Ascending aorta (tissue), 2 donors: ENCODE measurements around the gene CPNE4. TPM values are rescaled to one million over a fixed set of nuclear protein-coding genes. Genes with fewer than 3 reads are reported as not detected.

Source experiments
- DNase-seq, 2 donors: peaks; one replicate each; pipeline ENCODE4 v3.0.0-alpha.2; 2019; ENCODE audit warnings: low spot score in 2 of 2
- H3K27ac ChIP-seq, 2 donors: fragments of 200-600 bp; sonication (generic); one replicate each; pipeline ENCODE4 v1.5.1; 2016 to 2017; ENCODE audit warnings: mild to moderate bottlenecking in 1 of 2
- H3K27me3 ChIP-seq: fragments of 200-600 bp; sonication (generic); one replicate; pipeline ENCODE4 v1.5.1; 2017
- H3K36me3 ChIP-seq, 2 donors: fragments of 200-600 bp; sonication (generic); one replicate each; pipeline ENCODE4 v1.5.1; 2016
- H3K4me1 ChIP-seq, 2 donors: fragments of 200-600 bp; sonication (generic); one replicate each; pipeline ENCODE4 v1.5.1; 2016 to 2017; ENCODE audit warnings: mild to moderate bottlenecking in 1 of 2
- H3K4me3 ChIP-seq, 2 donors: fragments of 200-600 bp; sonication (generic); one replicate each; pipeline ENCODE4 v1.5.1; 2016 to 2017; ENCODE audit warnings: mild to moderate bottlenecking in 1 of 2
- H3K9me3 ChIP-seq, 2 donors: fragments of 200-600 bp; sonication (generic); one replicate each; pipeline ENCODE4 v1.5.1; 2016
- CTCF ChIP-seq, 3 experiments: fragments of 200-600 bp in 2 of 3; fragments of 450-650 bp in 1 of 3; sonication (generic) in 2 of 3; IDR thresholded peaks; one replicate each; pipeline ENCODE4 v1.5.1; 2016 to 2019; ENCODE audit warnings: antibody characterized with exemption in 3 of 3, mild to moderate bottlenecking in 1 of 3, moderate library complexity in 1 of 3
- intact Hi-C: fragments of 100-400 bp; cut with DNase I; formaldehyde crosslinking; loops from one replicate; pipeline ENCODE4 v1.15.1; 2023
- total RNA-seq: library from RNA; depleted of rRNA; stranded (reverse); fragments of >200 nt; gene quantifications from one replicate; pipeline ENCODE4 v1.1.0, GENCODE V29; 2016

Gene CPNE4
- total RNA-seq, 1 donor from 2014 or later, result not detected

DNA sequence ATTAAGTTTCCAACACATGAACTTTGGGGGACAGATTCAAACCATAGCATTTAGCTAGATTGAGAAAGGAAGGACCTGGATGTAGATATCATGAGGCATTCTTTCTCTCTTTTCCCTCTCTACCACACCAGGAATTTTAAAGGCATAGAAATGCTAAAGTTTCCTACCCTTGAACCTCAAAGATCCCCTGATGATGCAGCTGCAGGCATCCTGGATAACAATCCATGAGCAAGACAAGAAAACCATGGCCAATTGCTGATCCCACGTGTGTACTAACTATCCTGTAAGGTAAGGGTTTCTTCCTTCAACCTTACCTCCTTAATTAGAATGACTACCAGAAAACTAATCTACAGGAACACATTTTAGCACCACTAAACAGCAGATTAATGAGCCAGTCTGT is 36.8 kb downstream of the CPNE4 start:
- Histone ChIP-seq H3K36me3 (no peaks in the 10 kb centered on the region), H3K27me3 (no peaks in the 10 kb centered on the region), H3K9me3 (no peaks in the 10 kb centered on the region), H3K4me1 (no peaks in the 10 kb centered on the region), H3K27ac (no peak overlapping the region), H3K4me3 (no peak overlapping the region)
- intact Hi-C loops, result no loop called here
- no peak for DNase-seq
- TF ChIP-seq CTCF (IDR thresholded peaks at IDR 0.05), result no peak

- DNase-seq, result no peak
- Histone ChIP-seq H3K4me3 (no peak overlapping the region), H3K9me3 (no peaks in the 10 kb centered on the region), H3K36me3 (no peaks in the 10 kb centered on the region), H3K27ac (no peak overlapping the region), H3K4me1 (no peaks in the 10 kb centered on the region), H3K27me3 (no peaks in the 10 kb centered on the region)
- intact Hi-C loops, result no loop called here
- TF ChIP-seq CTCF (IDR thresholded peaks at IDR 0.05), result no peak
These were observed 38.9 kb downstream of the CPNE4 start for GRCh38 chr3:131995891-131996290.

- no peaks in the 10 kb centered on the region for H3K36me3 ChIP-seq
- no peak for DNase-seq
- H3K4me1 ChIP-seq, result no peaks in the 10 kb centered on the region
- intact Hi-C loops, result no loop called here
- H3K4me3 ChIP-seq, result no peak overlapping the region
- no peak for TF ChIP-seq CTCF (IDR thresholded peaks at IDR 0.05)
- H3K27me3 ChIP-seq, result no peaks in the 10 kb centered on the region
- no peak overlapping the region for H3K27ac ChIP-seq
- no peaks in the 10 kb centered on the region for H3K9me3 ChIP-seq
These were observed 45.5 kb downstream of the CPNE4 start for GRCh38 chr3:131989318-131989717.

- intact Hi-C loops, result no loop called here
- no peaks in the 10 kb centered on the region for H3K9me3 ChIP-seq
- H3K27me3 ChIP-seq, result no peaks in the 10 kb centered on the region
- no peak overlapping the region for H3K27ac ChIP-seq
- DNase-seq, result no peak
- no peak overlapping the region for H3K4me3 ChIP-seq
- H3K4me1 ChIP-seq, result no peaks in the 10 kb centered on the region
- no peaks in the 10 kb centered on the region for H3K36me3 ChIP-seq
- no peak for TF ChIP-seq CTCF (IDR thresholded peaks at IDR 0.05)
These were observed 46.6 kb downstream of the CPNE4 start for GRCh38 chr3:131988209-131988608.

DNA sequence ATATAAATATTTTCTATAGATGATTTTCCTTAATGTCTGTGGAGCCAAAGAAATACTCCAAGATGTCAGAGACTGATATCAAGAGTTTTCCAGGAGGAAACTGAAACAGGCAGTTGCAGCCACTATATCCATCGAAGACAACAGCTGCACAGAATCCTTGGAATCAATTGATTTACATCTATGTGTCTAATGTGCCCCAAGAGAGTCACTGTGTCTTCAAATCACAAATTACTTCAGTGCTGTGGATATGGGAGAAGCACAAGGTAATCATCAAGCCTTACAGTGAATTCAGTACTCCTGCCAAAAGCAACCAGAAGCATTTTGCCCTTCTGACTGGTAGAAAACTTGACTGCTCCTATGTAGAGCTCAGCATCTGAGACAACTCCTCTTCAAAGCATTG is 51.1 kb downstream of the CPNE4 start:
- H3K27ac ChIP-seq, result no peak overlapping the region
- intact Hi-C loops, result no loop called here

More for the DNA sequence above, 51.1 kb downstream of the CPNE4 start:
- no peak for TF ChIP-seq CTCF (IDR thresholded peaks at IDR 0.05)
- Histone ChIP-seq H3K4me3 (no peak overlapping the region), H3K9me3 (peaks cover 0 to 5% of the 10 kb centered on the region in 2 donors), H3K36me3 (no peaks in the 10 kb centered on the region), H3K27me3 (no peaks in the 10 kb centered on the region), H3K4me1 (no peaks in the 10 kb centered on the region)
- no peak for DNase-seq
